ENCODE results near the gene CLTRN. TPM values are rescaled to one million over a fixed set of nuclear protein-coding genes. Genes with fewer than 3 reads are reported as not detected.

Gene CLTRN
- total RNA-seq, 1 donor, result 0.18 TPM

DNA sequence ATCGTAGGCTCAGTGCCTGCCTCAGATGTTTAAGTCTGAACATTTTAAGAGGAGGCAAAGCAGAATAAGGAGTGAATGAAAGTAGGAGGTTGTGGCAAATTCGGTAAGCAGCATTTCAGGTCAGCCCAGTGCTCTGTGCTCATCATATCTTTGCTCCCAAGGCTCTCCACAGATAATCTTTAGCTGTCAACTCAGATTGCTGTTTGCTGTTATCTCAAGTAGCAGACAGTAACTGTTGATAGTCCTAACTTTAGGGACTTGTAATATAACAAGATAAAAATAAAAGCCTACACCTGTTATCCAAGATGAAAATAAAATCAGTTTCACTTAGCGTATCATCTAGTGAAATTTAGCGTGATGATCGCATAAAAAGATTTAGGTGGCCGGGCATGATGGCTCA lies 18.6 kb upstream of the CLTRN start:
- H3K4me3 ChIP-seq (ENCODE audit: low read depth, low read length), result no peak overlapping the region
- DNase-seq (ENCODE audit: low read depth), result no peak
- TF ChIP-seq, protein P1, sequence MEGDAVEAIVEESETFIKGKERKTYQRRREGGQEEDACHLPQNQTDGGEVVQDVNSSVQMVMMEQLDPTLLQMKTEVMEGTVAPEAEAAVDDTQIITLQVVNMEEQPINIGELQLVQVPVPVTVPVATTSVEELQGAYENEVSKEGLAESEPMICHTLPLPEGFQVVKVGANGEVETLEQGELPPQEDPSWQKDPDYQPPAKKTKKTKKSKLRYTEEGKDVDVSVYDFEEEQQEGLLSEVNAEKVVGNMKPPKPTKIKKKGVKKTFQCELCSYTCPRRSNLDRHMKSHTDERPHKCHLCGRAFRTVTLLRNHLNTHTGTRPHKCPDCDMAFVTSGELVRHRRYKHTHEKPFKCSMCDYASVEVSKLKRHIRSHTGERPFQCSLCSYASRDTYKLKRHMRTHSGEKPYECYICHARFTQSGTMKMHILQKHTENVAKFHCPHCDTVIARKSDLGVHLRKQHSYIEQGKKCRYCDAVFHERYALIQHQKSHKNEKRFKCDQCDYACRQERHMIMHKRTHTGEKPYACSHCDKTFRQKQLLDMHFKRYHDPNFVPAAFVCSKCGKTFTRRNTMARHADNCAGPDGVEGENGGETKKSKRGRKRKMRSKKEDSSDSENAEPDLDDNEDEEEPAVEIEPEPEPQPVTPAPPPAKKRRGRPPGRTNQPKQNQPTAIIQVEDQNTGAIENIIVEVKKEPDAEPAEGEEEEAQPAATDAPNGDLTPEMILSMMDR (IDR thresholded peaks at IDR 0.05; ENCODE audit: insufficient read depth, low read length), result no peak

- TF ChIP-seq, protein P1 (IDR thresholded peaks at IDR 0.05; ENCODE audit: insufficient read depth, low read length), result no peak
- H3K4me3 ChIP-seq (ENCODE audit: low read depth, low read length), result no peak overlapping the region
- no peak for DNase-seq (ENCODE audit: low read depth)
These were observed 16.8 kb upstream of the CLTRN start for GRCh38 chrX:15681433-15681832.

DNA sequence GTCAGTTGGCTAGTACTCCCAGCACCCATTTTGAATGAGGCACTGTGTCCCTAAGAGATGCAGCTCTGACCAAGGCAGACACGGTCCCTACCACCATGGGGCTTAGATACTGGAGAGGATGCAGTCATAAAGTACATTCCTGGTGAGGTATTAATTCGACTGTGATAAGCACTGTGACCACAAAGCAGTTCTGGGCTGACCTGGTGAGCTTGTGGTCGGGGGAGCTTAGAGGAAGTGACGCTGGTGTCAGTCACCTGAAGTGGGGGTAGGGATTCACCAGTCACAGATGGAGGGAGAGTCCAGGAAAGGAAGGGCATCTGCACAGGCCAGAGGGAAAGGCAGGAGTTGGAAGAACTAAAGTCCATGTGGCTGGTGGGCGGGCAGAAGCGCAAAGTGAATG lies 15.8 kb upstream of the CLTRN start:
- TF ChIP-seq, protein P1 (IDR thresholded peaks at IDR 0.05; ENCODE audit: insufficient read depth, low read length), result no peak
- DNase-seq (ENCODE audit: low read depth), result peak; percentile 7
- no peak overlapping the region for H3K4me3 ChIP-seq (ENCODE audit: low read depth, low read length)

GRCh38 chrX:15679246-15679645 lies 14.6 kb upstream of the CLTRN start:
- TF ChIP-seq, protein P1 (IDR thresholded peaks at IDR 0.05; ENCODE audit: insufficient read depth, low read length), result no peak
- DNase-seq (ENCODE audit: low read depth), result peak; percentile 6
- H3K4me3 ChIP-seq (ENCODE audit: low read depth, low read length), result no peak overlapping the region

DNA sequence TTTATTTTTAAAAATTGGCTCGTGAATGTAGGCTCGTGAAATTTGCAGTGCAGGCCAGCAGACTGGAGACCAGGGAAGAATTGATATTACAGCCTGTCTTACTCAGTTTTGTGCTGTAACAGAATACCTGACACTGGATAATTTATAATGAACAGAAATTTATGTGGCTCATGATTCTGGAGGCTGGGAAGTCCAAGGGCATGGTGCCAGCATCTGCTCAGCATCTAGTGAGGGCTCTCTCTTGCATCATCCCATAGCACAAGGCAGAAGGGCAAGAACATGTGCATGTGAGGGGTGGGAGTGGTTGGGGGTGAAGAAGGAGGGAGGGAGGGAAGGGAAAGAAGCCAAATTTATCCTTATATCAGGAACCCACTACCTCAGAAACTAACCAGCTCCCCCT lies 13.7 kb upstream of the CLTRN start:
- TF ChIP-seq, protein P1 (IDR thresholded peaks at IDR 0.05; ENCODE audit: insufficient read depth, low read length), result no peak
- H3K4me3 ChIP-seq (ENCODE audit: low read depth, low read length), result no peak overlapping the region
- peak; percentile 22 for DNase-seq (ENCODE audit: low read depth)

- TF ChIP-seq, protein P1 (IDR thresholded peaks at IDR 0.05; ENCODE audit: insufficient read depth, low read length), result no peak
- DNase-seq (ENCODE audit: low read depth), result no peak
- H3K4me3 ChIP-seq (ENCODE audit: low read depth, low read length), result peak overlapping the region; percentile 100
These were observed 12.3 kb upstream of the CLTRN start for GRCh38 chrX:15676886-15677285.

GRCh38 chrX:15675490-15675921 lies 10.9 kb upstream of the CLTRN start:
- peak overlapping the region; percentile 100 for H3K4me3 ChIP-seq (ENCODE audit: low read depth, low read length)
- DNase-seq (ENCODE audit: low read depth), result no peak
- TF ChIP-seq, protein P1 (IDR thresholded peaks at IDR 0.05; ENCODE audit: insufficient read depth, low read length), result no peak

Data from fibroblast of the aortic adventitia (primary cell).